ENCODE results near the gene ZNF341.

Gene ZNF341

DNA sequence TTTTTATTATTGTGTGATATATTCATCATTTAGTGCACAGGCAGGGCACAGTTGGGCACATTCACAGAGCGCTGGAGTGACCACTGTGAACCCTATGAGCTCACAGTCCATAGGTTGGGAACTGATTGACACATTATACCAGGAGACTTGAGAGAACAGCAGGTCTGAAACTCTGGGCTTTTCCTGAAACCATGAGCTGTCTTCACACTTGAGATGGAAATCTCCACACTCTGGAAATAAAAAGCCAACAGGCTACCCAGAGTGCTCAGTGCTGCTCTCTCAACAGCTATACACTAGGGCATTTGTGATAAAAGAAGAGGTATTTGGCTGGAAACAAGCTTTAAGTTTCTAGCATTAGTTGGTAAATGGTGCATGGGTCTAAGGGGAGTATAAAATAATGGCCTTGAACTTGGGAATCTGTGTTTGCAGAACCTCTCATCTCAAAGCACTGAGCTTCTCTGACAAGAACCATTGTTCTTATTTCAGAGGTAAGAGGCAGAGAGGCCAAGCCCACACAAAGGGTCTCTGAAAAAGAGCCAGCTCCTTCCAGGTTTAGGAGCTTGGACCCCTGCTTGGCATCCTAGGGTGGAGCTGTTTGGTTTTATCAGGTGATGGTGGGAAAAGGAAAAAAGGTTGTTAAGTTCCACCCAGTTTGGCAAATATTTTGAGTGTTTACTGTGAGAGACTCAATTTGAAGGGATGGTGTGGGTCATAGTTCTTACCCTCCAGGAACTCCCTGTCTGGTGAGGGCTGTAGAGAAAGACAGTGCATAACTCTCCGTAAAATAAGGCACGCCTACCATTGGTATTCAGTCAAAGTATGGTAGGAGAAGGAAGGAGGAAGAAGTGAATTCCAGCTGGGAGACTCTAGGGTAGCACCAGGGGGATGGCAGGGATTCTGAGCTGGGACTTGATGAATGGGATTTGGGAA, 93.8 kb downstream of the ZNF341 start:
- no peak for DNase-seq (ENCODE audit: low spot score)

- DNase-seq (ENCODE audit: low spot score) = no peak
Observed at GRCh38 chr20:33826270-33826897, 94.6 kb downstream of the ZNF341 start.

DNA sequence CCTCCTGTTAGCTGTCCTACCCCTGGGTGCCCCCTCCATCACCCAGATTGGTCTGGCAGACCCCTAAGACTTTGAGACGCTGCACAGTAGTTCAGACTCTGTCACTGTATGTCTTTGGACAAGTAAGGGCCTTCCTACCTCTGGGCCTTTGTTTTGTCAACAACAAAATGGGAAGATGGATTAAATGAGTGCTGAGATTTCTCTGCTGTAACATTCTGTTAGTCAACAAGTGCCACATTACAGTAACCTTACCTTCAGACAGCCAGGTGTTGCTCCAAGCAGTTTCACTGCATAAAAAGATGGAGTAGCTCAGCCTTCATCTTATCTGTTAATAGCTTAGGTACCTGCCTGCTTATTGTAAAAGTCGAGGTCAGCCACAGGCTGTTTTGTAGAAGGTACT, 95.3 kb downstream of the ZNF341 start:
- no peak for DNase-seq (ENCODE audit: low spot score)

DNA sequence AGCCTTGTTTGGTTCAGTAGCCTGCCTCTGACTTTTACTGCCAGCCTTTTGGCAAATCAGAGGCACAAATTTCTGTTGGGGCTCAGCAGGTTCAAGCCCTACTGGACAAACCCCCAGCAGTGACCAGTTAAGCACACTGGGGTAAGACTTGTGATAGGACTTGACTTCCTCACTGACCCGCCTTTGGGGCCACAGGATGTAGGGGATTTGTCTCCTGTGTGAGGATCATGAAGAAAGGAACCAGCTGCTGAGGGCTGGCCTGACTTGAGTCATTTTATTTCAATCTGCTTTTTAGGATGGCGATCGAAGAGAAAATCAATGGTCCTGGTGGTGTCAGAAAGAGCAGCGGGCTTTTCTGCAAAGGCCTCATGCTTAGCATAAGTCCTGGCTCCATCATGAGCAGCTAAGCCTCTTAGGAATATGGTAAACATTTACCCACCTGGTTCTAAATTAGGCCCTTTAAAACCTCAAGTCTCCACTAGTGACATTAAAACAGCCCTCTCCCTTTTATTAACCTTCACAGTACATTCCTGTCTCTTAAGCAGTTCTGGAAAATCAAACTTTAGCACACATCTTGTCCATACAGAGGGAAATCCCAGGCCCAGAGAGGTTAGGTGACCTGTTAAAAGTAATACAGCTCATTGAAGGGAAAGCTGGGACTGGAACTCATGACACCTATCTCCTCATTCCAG, 96.0 kb downstream of the ZNF341 start:
- no peak for DNase-seq (ENCODE audit: low spot score)

GRCh38 chr20:33828326-33828844, 96.6 kb downstream of the ZNF341 start:
- no peak for DNase-seq (ENCODE audit: low spot score)

- no peak for DNase-seq (ENCODE audit: low spot score)
Observed at GRCh38 chr20:33828967-33829560, 97.3 kb downstream of the ZNF341 start.

DNA sequence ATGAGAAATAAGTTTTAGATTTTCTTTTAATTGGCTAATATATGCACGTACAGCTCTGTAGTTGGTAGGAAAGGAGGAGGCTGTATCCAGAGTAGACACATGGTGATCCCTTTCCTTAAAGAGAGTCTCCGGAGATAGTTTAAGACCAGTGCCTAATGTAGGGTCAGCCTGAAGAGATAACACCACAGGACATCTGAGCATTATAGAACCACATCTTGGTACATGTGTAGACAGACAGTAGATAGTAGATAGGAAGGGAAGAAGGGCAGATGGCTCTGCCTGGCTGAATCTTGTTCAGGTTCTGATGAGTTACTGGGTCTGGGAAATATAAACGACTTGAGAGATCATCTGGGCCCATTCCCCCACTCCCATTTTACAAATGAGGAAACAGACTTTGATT, 97.8 kb downstream of the ZNF341 start:
- no peak for DNase-seq (ENCODE audit: low spot score)

DNA sequence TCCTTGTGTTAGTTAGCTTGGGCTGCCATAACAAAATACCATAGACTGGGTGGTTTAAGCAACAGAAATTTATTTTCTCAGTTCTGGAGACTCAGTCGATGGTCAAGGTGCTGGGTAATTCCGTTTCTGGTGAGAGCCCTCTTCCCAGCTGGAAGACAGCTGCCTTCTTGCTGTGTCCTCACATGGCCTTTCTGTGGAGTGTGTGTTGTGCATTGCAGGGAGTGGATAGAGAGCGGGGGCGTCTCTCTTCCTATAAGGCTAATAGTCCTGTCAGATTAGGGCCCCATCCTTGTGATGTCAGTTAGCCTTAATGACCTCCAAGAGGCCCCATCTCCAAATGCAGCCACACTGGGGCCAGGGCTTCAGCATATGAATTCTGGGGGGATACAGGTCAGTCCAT, 98.6 kb downstream of the ZNF341 start:
- DNase-seq (ENCODE audit: low spot score) = no peak

DNA sequence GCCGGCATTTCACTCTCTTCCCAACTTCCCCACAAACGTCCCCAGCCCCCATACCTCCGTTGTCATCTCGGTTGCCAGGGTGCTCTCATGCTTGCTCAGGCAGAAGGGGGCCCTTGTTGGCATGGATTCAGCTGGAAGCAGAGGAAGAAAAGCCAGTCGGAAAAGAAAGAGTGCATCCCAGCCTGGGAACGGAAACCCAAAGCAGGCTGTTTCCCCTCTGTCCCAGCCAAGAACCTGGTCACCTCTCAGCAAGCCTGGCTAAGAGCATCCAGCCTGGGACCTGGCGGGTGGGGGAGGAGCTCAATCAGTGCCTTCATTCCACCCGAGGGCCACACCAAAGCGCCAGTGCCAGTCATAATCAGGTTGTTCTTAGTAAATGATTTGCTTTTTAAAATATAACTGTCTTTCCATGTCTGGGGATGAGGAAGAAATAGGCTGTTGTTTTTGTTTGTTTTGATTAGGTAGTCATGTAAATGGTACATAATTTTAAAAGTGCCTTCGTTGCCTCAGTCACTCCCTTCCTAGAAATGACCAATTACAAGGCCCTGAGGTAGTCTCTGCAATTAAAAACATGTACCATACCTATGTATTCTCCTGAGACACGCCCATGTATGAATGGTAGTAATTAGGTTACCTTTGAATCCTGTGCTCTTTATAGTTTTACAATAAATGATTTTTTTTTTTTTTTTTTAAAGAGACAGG, 100.5 kb downstream of the ZNF341 start:
- peak; percentile 55 for DNase-seq (ENCODE audit: low spot score)

DNA sequence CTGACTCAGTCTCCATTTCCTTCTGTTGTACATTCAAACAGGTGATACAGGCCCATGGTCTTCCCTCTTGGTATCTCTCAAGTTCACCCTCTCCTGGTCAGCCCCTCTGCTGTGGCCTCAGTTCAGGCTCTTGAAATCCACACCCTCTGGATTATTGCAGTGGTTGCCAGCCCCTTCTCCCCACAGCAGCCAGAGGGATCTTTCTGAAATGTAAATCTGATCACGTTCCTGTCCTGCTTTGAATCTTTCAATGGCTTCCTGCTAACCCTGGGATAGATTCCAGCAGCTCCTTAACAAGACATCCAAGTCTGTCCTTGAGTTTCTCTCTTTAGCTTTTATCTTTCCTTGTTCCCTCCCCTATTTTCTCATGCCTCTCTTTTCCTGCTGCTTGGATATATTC, 101.5 kb downstream of the ZNF341 start:
- DNase-seq (ENCODE audit: low spot score) = no peak

- DNase-seq (ENCODE audit: low spot score) = no peak
Observed at GRCh38 chr20:33835615-33836172, 103.9 kb downstream of the ZNF341 start.

- DNase-seq (ENCODE audit: low spot score) = no peak
Observed at GRCh38 chr20:33836277-33836676, 104.5 kb downstream of the ZNF341 start.

- DNase-seq (ENCODE audit: low spot score) = no peak
Observed at GRCh38 chr20:33837096-33837830, 105.5 kb downstream of the ZNF341 start.

- DNase-seq (ENCODE audit: low spot score) = no peak
Observed at GRCh38 chr20:33838035-33838864, 106.5 kb downstream of the ZNF341 start.

GRCh38 chr20:33839591-33839990, 107.8 kb downstream of the ZNF341 start:
- no peak for DNase-seq (ENCODE audit: low spot score)

DNA sequence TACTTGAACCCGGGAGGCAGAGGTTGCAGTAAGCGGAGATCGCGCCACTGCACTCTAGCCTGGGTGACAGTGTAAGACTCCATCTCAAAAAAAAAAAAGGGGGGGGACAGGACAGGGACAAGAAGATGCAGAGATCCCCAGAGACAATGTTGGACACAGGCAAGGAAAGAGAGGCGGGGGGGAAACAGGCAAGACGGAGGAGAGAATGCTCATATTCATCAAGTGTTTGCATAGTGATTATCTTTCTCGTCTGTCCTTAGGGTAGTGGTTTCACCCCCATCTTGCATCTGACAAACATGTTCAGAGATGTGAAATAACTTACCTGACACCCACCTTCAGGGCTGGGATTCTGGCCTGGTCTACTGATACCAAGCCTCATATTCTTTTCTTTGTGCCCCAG, 108.4 kb downstream of the ZNF341 start:
- no peak for DNase-seq (ENCODE audit: low spot score)

DNA sequence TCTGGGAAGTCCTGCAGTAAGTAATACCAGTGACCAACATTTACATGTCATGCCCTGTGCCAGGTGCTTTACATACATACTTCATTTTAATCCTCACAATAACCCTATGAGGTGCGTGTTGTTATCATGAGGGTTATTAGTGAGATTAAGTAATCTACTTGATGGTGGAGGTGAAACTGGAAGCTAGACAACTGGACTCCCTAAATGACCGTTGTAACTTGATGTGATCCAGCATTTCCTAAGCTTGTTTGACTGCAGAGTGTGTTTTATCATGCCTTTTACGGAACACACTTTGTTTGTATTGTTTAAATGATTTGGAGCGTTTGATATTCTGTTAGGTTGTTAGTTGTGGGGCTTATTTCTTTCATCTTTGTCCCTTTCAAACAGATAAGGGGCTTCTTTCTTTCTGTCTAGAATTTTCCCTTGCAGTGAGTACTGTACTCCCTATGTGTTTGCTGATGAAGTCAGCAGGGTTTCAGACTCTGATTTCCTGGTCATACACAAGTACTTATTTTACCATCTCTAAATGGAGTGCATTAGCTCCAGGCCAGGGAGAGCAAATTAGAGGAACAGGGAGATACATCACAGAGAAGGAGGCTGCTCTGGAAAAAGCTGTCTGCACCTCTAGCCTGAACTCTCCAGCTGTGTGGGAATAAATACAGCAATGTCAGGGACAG, 109.1 kb downstream of the ZNF341 start:
- no peak for DNase-seq (ENCODE audit: low spot score)

DNA sequence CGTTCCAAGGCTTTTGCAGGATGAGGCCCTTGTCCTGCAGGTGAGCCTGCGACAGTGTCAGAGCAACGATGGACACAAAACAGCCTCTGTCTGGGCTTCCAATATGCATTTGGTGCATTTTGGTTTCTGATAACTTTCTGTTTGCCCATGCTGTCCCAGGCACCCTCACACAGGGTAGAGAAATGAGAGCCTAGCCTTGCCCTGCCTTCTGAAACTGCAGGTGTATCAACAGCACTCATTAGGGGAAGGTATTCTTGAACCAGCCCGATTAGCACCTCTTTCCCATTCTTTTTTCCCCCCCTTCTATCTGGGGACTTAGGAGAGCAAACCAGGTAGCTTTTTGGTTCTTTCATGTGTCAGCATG, 109.6 kb downstream of the ZNF341 start:
- DNase-seq (ENCODE audit: low spot score) = no peak

Measured in putamen (tissue), 1 donor.